AG09319 (cell line): Measurements from ENCODE around the gene NSD1.

Experiments used
- DNase-seq: peaks from one replicate; pipeline ENCODE4 v3.0.0-alpha.2; 2010; ENCODE audit warnings: low read depth; ENCODE audit errors: extremely low read depth
- TF ChIP-seq, protein P1 (sequence below): IDR thresholded peaks from 2 replicates; pipeline ENCODE4 v1.5.1; 2011; ENCODE audit warnings: low read depth, mild to moderate bottlenecking, inconsistent platforms, low read length, moderate library complexity

Gene NSD1

DNA sequence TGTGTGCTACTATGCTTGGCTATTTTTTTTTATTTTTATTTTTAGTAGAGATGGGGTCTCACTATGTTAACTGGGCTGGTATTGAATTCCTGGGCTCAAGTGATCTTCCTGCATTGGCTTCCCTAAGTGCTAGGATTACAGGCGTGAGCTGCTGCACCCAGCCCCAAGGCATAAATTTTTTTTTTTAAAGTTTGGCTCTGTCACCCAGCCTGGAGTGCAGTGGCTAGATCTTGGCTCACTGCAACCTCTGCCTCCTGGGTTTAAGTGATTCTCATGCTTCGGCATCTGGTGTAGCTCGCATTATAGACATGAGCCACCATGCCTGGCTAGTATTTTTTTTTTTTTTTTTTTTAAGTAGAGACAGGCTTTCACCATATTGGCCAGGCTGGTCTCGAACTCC, 99.6 kb downstream of the NSD1 start:
- TF ChIP-seq, protein P1, sequence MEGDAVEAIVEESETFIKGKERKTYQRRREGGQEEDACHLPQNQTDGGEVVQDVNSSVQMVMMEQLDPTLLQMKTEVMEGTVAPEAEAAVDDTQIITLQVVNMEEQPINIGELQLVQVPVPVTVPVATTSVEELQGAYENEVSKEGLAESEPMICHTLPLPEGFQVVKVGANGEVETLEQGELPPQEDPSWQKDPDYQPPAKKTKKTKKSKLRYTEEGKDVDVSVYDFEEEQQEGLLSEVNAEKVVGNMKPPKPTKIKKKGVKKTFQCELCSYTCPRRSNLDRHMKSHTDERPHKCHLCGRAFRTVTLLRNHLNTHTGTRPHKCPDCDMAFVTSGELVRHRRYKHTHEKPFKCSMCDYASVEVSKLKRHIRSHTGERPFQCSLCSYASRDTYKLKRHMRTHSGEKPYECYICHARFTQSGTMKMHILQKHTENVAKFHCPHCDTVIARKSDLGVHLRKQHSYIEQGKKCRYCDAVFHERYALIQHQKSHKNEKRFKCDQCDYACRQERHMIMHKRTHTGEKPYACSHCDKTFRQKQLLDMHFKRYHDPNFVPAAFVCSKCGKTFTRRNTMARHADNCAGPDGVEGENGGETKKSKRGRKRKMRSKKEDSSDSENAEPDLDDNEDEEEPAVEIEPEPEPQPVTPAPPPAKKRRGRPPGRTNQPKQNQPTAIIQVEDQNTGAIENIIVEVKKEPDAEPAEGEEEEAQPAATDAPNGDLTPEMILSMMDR: no peak
- no peak for DNase-seq

DNA sequence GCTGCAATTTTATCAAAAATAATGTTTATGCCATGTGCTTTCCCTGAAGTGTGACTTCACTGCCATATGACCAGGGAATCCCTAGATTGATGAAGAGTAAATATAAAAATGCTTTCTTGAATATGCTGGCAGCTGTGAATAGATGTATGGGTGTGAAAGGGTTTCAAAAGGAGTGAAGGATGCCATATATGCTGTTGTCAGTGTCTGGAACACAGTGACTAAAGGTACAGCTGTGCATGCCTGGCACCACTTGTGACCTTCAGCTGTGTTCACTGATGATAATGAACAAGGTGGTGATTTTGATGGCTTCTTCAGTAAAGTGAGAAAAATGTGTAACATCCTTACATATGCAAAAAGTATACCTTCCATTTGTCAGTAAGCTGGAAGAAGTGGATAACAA, 100.2 kb downstream of the NSD1 start:
- DNase-seq: no peak
- TF ChIP-seq, protein P1: no peak

DNA sequence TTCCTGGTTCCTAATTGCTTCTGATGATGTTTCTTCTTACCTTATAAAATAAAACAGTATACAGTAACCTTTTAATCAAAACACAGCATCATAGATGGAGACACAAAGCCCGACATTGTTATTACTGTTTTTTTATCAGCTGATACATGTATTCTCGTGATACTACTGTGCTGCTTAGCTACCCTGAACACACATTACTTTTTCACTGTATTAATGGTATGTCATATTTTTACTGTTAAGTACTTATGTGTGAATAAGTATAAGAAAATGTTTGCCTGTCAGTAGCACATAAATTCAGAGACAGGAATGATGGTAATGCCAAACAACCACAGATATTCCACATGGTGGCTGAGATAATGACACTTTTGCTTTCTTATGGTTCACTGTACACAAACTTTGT, 101.3 kb downstream of the NSD1 start:
- DNase-seq: no peak
- TF ChIP-seq, protein P1: no peak

DNA sequence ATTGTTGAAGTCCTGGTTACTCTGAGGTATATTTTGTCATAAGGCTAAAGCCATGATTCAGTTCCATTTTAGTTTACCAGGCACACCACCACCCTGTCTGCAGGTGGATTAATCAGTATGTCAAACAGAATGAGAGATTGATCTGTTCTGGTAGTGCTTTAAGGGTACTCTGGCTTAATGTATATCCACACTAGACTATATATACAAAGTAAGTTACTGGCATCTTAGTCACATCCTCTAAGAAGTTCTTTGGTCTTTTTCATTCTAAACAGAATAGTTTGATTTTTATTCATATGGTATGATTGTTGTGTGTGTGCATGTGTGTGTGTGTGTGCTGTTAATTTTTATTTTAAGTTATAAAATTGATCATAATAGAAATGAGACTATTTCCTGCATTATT, 108.2 kb downstream of the NSD1 start:
- no peak for DNase-seq
- TF ChIP-seq, protein P1: no peak

DNA sequence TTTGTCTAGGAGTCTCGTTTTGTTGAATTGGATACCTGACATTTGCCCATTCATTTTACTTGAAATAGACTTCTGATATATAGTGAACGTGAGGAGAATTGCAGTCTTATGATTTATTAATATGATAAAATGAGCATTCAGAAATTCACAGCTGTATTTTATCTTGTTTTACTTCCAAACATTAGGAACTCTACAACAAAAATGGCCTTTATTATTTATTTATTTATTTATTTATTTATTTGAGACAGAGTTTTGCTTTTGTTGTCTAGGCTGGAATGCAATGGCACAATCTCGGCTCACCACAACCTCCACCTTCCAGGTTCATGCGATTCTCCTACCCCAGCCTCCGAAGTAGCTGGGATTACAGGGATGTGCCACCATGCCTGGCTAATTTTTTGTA, 108.7 kb downstream of the NSD1 start:
- DNase-seq: no peak
- TF ChIP-seq, protein P1: no peak

DNA sequence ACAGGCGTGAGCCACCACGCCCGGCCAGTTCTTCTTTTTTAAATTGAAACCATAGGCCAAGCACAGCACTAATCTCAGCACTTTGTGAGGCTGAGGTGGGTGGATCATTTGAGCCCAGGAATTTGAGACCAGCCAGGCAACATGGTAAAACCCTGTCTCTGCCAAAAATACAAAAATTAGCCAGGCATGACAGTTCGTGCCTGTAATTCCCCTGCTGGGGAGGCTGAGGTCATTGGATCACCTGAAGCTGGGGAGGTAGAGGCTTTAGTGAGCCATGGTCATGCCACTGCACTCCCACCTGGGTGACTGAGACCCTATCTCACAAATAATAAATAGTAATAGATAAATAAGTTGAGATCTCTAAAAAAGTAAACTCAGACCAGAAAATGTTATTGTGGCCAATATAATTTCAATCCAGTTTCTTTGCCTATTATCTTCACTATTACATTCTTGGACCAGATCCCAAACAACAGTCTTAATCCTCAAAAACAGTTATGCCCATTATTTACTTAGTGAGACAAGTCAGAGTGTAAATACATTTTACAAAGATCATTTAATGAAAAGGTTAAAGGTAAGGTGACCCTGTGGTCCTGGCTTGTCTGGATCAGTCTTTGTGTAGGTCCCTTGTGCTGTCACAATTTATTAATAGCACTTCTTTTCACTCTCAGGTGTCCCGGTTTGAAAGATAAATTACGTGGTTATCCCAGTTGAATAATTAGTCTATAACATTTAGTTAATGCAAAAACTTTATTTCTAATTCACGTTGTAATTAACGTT, 116.4 kb downstream of the NSD1 start:
- TF ChIP-seq, protein P1: no peak
- no peak for DNase-seq

DNA sequence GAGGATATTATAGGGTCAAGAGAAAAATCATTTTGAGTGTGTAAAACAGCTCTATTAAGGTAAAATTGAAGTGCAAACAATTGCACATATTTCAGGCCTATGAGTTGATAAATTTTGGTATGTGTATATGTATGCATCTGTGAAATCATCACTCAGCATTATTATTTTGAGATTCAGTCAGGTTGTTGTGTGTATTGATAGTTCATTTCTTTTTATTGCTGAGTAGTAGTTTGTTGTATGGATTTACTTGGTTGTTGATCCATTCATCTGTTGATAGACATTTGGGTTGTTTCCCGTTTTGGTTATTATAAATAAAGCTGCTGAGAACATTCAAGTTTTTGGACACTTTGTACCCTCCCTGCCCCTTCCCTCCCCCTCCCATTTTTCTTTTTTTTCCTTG, 119.7 kb downstream of the NSD1 start:
- no peak for DNase-seq
- TF ChIP-seq, protein P1: no peak
